OCI-LY1 (cell line): ENCODE data around the gene FRRS1.

ENCODE experiments used
- H2AFZ ChIP-seq: fragments of 200-600 bp; sonication (generic), shearing (Covaris generic); 2 replicates; pipeline ENCODE4 v1.6.0; 2014; ENCODE audit warnings: antibody characterized with exemption, mild to moderate bottlenecking, low read length
- H3F3A ChIP-seq: fragments of 200-600 bp; sonication (generic), shearing (Covaris generic); 2 replicates; pipeline ENCODE4 v1.6.0; 2014; ENCODE audit warnings: mild to moderate bottlenecking, antibody characterized with exemption, low read length, moderate library complexity; ENCODE audit not compliant: insufficient read depth
- H3K27ac ChIP-seq: fragments of 200-600 bp; sonication (generic); 2 replicates; pipeline ENCODE4 v1.5.1; 2014; ENCODE audit warnings: low read length, mixed run types, mild to moderate bottlenecking, low read depth; ENCODE audit not compliant: poor library complexity, severe bottlenecking
- H3K27me3 ChIP-seq: fragments of 200-600 bp; sonication (generic); 2 replicates; pipeline ENCODE4 v1.6.0; 2014; ENCODE audit warnings: antibody characterized with exemption, mild to moderate bottlenecking, low read length, moderate library complexity; ENCODE audit not compliant: insufficient read depth
- H3K36me3 ChIP-seq: fragments of 200-600 bp; sonication (generic); 2 replicates; pipeline ENCODE4 v1.6.1; 2014; ENCODE audit warnings: mild to moderate bottlenecking, antibody characterized with exemption, low read length, moderate library complexity, mixed read lengths; ENCODE audit not compliant: insufficient read depth
- H3K4me1 ChIP-seq: fragments of 200-600 bp; sonication (generic); 2 replicates; pipeline ENCODE4 v1.5.1; 2014; ENCODE audit warnings: mild to moderate bottlenecking, low read length, moderate library complexity; ENCODE audit not compliant: insufficient read depth, severe bottlenecking
- H3K4me2 ChIP-seq: fragments of 200-600 bp; sonication (generic), shearing (Covaris generic); 2 replicates; pipeline ENCODE4 v1.6.1; 2014; ENCODE audit warnings: low read length
- H3K4me3 ChIP-seq: fragments of 200-600 bp; sonication (generic); 2 replicates; pipeline ENCODE4 v1.5.1; 2014; ENCODE audit warnings: low read length, low read depth, mild to moderate bottlenecking, mixed read lengths; ENCODE audit not compliant: poor library complexity, severe bottlenecking
- H3K79me2 ChIP-seq: fragments of 200-600 bp; shearing (Covaris generic); 2 replicates; pipeline ENCODE4 v1.6.1; 2016; ENCODE audit warnings: mixed run types, low read length, mixed read lengths; ENCODE audit not compliant: insufficient read depth
- H3K9ac ChIP-seq: fragments of 200-600 bp; sonication (generic), shearing (Covaris generic); 2 replicates; pipeline ENCODE4 v1.6.1; 2014; ENCODE audit warnings: mild to moderate bottlenecking, low read length, mixed read lengths
- H3K9me2 ChIP-seq: fragments of 200-600 bp; sonication (generic), shearing (Covaris generic); 2 replicates; pipeline ENCODE4 v1.6.1; 2014; ENCODE audit warnings: low read depth, mild to moderate bottlenecking, low read length, mixed read lengths
- H3K9me3 ChIP-seq: fragments of 200-600 bp; shearing (Covaris generic); 2 replicates; pipeline ENCODE4 v1.6.1; 2014; ENCODE audit warnings: low read length, mixed read lengths
- H4K20me1 ChIP-seq: fragments of 200-600 bp; sonication (generic), shearing (Covaris generic); 2 replicates; pipeline ENCODE4 v1.6.0; 2016; ENCODE audit warnings: mild to moderate bottlenecking, low read length; ENCODE audit not compliant: insufficient read depth
- EZH2 ChIP-seq: fragments of 200-600 bp; sonication (generic), shearing (Covaris generic); IDR thresholded peaks from 2 replicates; pipeline ENCODE4 v1.8.0; 2017; ENCODE audit warnings: borderline replicate concordance, mixed run types, mild to moderate bottlenecking, antibody characterized with exemption, low read length, moderate library complexity, mixed read lengths
- TF ChIP-seq, protein P1 (sequence below): fragments of 200-600 bp; sonication (generic), shearing (Covaris generic); IDR thresholded peaks from 2 replicates; pipeline ENCODE4 v1.5.1; 2017; ENCODE audit warnings: mild to moderate bottlenecking, antibody characterized with exemption, low read length, moderate library complexity, mixed read lengths

FRRS1 gene

DNA sequence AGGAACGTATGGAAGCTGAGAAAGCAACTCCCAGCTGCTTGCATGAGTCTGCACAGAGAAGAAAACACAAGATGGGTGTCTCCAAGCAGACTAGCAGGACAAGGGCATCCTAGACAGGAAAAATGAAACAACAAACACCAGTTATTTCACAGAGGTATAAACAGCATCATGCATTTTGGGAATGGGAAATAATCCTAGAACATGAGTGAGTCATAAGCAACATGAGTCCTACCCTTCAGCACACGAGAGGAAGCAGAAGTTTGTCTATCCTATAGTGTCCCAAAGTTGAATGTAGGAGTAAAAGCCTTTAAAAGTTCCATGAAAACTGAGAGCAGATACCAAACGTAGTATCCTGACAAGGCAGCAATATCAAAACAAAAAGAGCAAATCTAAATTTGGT is 11.3 kb upstream of the FRRS1 start:
- no peaks in the 10 kb centered on the region for H3K9me3 ChIP-seq
- H3F3A ChIP-seq = no peaks in the 10 kb centered on the region
- no peak overlapping the region for H3K4me2 ChIP-seq
- no peaks in the 10 kb centered on the region for H3K27me3 ChIP-seq
- TF ChIP-seq, protein P1, sequence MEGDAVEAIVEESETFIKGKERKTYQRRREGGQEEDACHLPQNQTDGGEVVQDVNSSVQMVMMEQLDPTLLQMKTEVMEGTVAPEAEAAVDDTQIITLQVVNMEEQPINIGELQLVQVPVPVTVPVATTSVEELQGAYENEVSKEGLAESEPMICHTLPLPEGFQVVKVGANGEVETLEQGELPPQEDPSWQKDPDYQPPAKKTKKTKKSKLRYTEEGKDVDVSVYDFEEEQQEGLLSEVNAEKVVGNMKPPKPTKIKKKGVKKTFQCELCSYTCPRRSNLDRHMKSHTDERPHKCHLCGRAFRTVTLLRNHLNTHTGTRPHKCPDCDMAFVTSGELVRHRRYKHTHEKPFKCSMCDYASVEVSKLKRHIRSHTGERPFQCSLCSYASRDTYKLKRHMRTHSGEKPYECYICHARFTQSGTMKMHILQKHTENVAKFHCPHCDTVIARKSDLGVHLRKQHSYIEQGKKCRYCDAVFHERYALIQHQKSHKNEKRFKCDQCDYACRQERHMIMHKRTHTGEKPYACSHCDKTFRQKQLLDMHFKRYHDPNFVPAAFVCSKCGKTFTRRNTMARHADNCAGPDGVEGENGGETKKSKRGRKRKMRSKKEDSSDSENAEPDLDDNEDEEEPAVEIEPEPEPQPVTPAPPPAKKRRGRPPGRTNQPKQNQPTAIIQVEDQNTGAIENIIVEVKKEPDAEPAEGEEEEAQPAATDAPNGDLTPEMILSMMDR = no peak
- no peak for TF ChIP-seq EZH2
- no peak overlapping the region for H3K4me3 ChIP-seq
- H3K36me3 ChIP-seq = no peaks in the 10 kb centered on the region
- no peak overlapping the region for H3K9ac ChIP-seq
- no peak overlapping the region for H3K27ac ChIP-seq
- H3K79me2 ChIP-seq = no peaks in the 10 kb centered on the region
- no peaks in the 10 kb centered on the region for H4K20me1 ChIP-seq
- H2AFZ ChIP-seq = no peak overlapping the region
- H3K4me1 ChIP-seq = peaks cover 10% of the 10 kb centered on the region
- H3K9me2 ChIP-seq = no peaks in the 10 kb centered on the region

DNA sequence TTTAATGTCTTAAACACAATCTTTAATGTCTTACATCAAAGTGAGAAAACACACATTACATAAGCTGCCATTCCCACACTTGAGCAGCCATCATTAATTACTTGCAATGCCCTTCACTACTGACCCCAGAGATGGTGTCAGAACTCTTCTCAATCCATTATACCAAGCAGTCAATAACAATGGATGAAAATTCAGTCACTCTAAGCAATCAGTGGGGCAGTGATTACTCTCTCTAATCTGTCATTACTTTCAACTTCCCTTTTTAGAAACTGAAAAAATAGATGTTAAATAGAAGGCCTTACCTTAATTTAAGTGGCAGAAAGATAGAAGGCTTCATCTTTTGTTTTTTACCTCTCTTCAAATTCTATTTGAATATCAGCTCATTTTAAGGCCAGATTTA is 9.7 kb upstream of the FRRS1 start:
- H2AFZ ChIP-seq = no peak overlapping the region
- TF ChIP-seq, protein P1 = no peak
- H4K20me1 ChIP-seq = no peaks in the 10 kb centered on the region
- no peak overlapping the region for H3K4me2 ChIP-seq
- no peaks in the 10 kb centered on the region for H3K27me3 ChIP-seq
- no peaks in the 10 kb centered on the region for H3K36me3 ChIP-seq
- no peak overlapping the region for H3K4me3 ChIP-seq
- H3K9me2 ChIP-seq = no peaks in the 10 kb centered on the region
- H3K9me3 ChIP-seq = no peaks in the 10 kb centered on the region
- H3K79me2 ChIP-seq = no peaks in the 10 kb centered on the region
- no peak overlapping the region for H3K27ac ChIP-seq
- H3F3A ChIP-seq = no peaks in the 10 kb centered on the region
- H3K9ac ChIP-seq = no peak overlapping the region
- H3K4me1 ChIP-seq = peaks cover 6% of the 10 kb centered on the region

- Histone ChIP-seq H2AFZ (no peak overlapping the region), H3K4me3 (no peak overlapping the region), H3K27me3 (no peaks in the 10 kb centered on the region), H3K9ac (no peak overlapping the region), H3K27ac (no peak overlapping the region), H3K36me3 (no peaks in the 10 kb centered on the region), H4K20me1 (no peaks in the 10 kb centered on the region), H3F3A (no peaks in the 10 kb centered on the region), H3K4me1 (peaks cover 6% of the 10 kb centered on the region), H3K9me2 (no peaks in the 10 kb centered on the region), H3K4me2 (no peak overlapping the region), H3K9me3 (no peaks in the 10 kb centered on the region), H3K79me2 (no peaks in the 10 kb centered on the region)
- TF ChIP-seq, protein P1 = no peak
- TF ChIP-seq EZH2 = no peak
Observed at GRCh38 chr1:99772809-99773208, 6.4 kb upstream of the FRRS1 start.
